Rectal smooth muscle tissue (tissue), 1 donor: ENCODE data around the gene KCNN4.

ENCODE experiments used
- H3K27ac ChIP-seq: one replicate; pipeline ENCODE4 v1.7.0; 2013; ENCODE audit warnings: low read depth, low read length, inconsistent platforms
- H3K27me3 ChIP-seq: one replicate; pipeline ENCODE4 v1.7.0; 2013; ENCODE audit warnings: low read length; ENCODE audit not compliant: control insufficient read depth, insufficient read depth
- H3K36me3 ChIP-seq: one replicate; pipeline ENCODE4 v1.7.0; 2013; ENCODE audit warnings: low read length; ENCODE audit not compliant: control insufficient read depth, insufficient read depth
- H3K4me1 ChIP-seq: one replicate; pipeline ENCODE4 v1.7.0; 2013; ENCODE audit warnings: low read length; ENCODE audit not compliant: control insufficient read depth, insufficient read depth
- H3K4me3 ChIP-seq: one replicate; pipeline ENCODE4 v1.7.0; 2013; ENCODE audit warnings: low read length
- H3K9ac ChIP-seq: one replicate; pipeline ENCODE4 v1.7.0; 2013; ENCODE audit warnings: low read length

The KCNN4 gene

GRCh38 chr19:43729919-43730318, 50.9 kb downstream of the KCNN4 start:
- Histone ChIP-seq H3K4me1 (no peaks in the 10 kb centered on the region), H3K4me3 (no peak overlapping the region), H3K27me3 (no peaks in the 10 kb centered on the region), H3K27ac (no peak overlapping the region), H3K36me3 (peaks cover 29% of the 10 kb centered on the region), H3K9ac (no peak overlapping the region)

GRCh38 chr19:43727593-43727853, 53.2 kb downstream of the KCNN4 start:
- no peaks in the 10 kb centered on the region for H3K27me3 ChIP-seq
- H3K36me3 ChIP-seq = peaks cover 21% of the 10 kb centered on the region
- H3K9ac ChIP-seq = no peak overlapping the region
- no peak overlapping the region for H3K27ac ChIP-seq
- H3K4me3 ChIP-seq = no peak overlapping the region
- H3K4me1 ChIP-seq = no peaks in the 10 kb centered on the region

- Histone ChIP-seq H3K27ac (no peak overlapping the region), H3K4me1 (no peaks in the 10 kb centered on the region), H3K36me3 (peaks cover 15% of the 10 kb centered on the region), H3K27me3 (no peaks in the 10 kb centered on the region), H3K4me3 (no peak overlapping the region), H3K9ac (no peak overlapping the region)
These were observed 53.8 kb downstream of the KCNN4 start for GRCh38 chr19:43726736-43727592.

GRCh38 chr19:43725468-43725867, 55.3 kb downstream of the KCNN4 start:
- H3K4me3 ChIP-seq = no peak overlapping the region
- no peak overlapping the region for H3K9ac ChIP-seq
- H3K36me3 ChIP-seq = peaks cover 8% of the 10 kb centered on the region
- no peak overlapping the region for H3K27ac ChIP-seq
- no peaks in the 10 kb centered on the region for H3K27me3 ChIP-seq
- H3K4me1 ChIP-seq = no peaks in the 10 kb centered on the region

- Histone ChIP-seq H3K4me3 (no peak overlapping the region), H3K9ac (no peak overlapping the region), H3K36me3 (peaks cover 8% of the 10 kb centered on the region), H3K4me1 (no peaks in the 10 kb centered on the region), H3K27me3 (no peaks in the 10 kb centered on the region), H3K27ac (no peak overlapping the region)
These were observed 55.9 kb downstream of the KCNN4 start for GRCh38 chr19:43724896-43725295.

GRCh38 chr19:43723588-43723987, 57.2 kb downstream of the KCNN4 start:
- Histone ChIP-seq H3K36me3 (peaks cover under 1% of the 10 kb centered on the region), H3K27me3 (no peaks in the 10 kb centered on the region), H3K4me1 (no peaks in the 10 kb centered on the region), H3K9ac (no peak overlapping the region), H3K4me3 (no peak overlapping the region), H3K27ac (no peak overlapping the region)

- H3K36me3 ChIP-seq = no peaks in the 10 kb centered on the region
- no peaks in the 10 kb centered on the region for H3K4me1 ChIP-seq
- H3K4me3 ChIP-seq = no peak overlapping the region
- no peak overlapping the region for H3K9ac ChIP-seq
- H3K27me3 ChIP-seq = no peaks in the 10 kb centered on the region
- no peak overlapping the region for H3K27ac ChIP-seq
These were observed 59.2 kb downstream of the KCNN4 start for GRCh38 chr19:43721469-43722048.

- H3K27me3 ChIP-seq = no peaks in the 10 kb centered on the region
- no peaks in the 10 kb centered on the region for H3K36me3 ChIP-seq
- H3K4me1 ChIP-seq = no peaks in the 10 kb centered on the region
- H3K9ac ChIP-seq = no peak overlapping the region
- H3K4me3 ChIP-seq = no peak overlapping the region
- no peak overlapping the region for H3K27ac ChIP-seq
These were observed 59.8 kb downstream of the KCNN4 start for GRCh38 chr19:43720936-43721335.

GRCh38 chr19:43719918-43720317, 60.9 kb downstream of the KCNN4 start:
- Histone ChIP-seq H3K4me1 (no peaks in the 10 kb centered on the region), H3K27ac (no peak overlapping the region), H3K27me3 (no peaks in the 10 kb centered on the region), H3K9ac (no peak overlapping the region), H3K36me3 (no peaks in the 10 kb centered on the region), H3K4me3 (no peak overlapping the region)

- H3K27ac ChIP-seq = no peak overlapping the region
- H3K4me1 ChIP-seq = no peaks in the 10 kb centered on the region
These were observed 61.4 kb downstream of the KCNN4 start for GRCh38 chr19:43719378-43719868.

GRCh38 chr19:43718627-43719377, 62.0 kb downstream of the KCNN4 start:
- H3K4me1 ChIP-seq = no peaks in the 10 kb centered on the region
- H3K4me3 ChIP-seq = no peak overlapping the region
- no peaks in the 10 kb centered on the region for H3K36me3 ChIP-seq
- H3K27me3 ChIP-seq = no peaks in the 10 kb centered on the region
- H3K27ac ChIP-seq = no peak overlapping the region
- H3K9ac ChIP-seq = no peak overlapping the region

More at GRCh38 chr19:43719378-43719868, 61.4 kb downstream of the KCNN4 start:
- H3K36me3 ChIP-seq = no peaks in the 10 kb centered on the region
- no peaks in the 10 kb centered on the region for H3K27me3 ChIP-seq
- H3K9ac ChIP-seq = no peak overlapping the region
- no peak overlapping the region for H3K4me3 ChIP-seq
